ENCODE measurements around the gene VCX3B.
"Not testable (repeated sequence)": the region's sequence is repeated elsewhere in the genome, so short reads cannot be mapped to it uniquely, and the experiment has no call there.

- not testable (repeated sequence) for TF ChIP-seq EZH2 (IDR thresholded peaks at IDR 0.05; ENCODE audit: low read depth, low read length, severe bottlenecking); HDAC2 (IDR thresholded peaks at IDR 0.05; ENCODE audit: borderline replicate concordance in 1 of 2, low read depth in 2 of 2, low read length in 2 of 2); POLR2AphosphoS5 (IDR thresholded peaks at IDR 0.05; ENCODE audit: low read depth, low read length); TCF12 (IDR thresholded peaks at IDR 0.05; ENCODE audit: low read depth, low read length); CTCF (IDR thresholded peaks at IDR 0.05; ENCODE audit: control extremely low read depth in 1 of 3, insufficient read depth in 1 of 3, low read depth in 1 of 3, low read length in 3 of 3); ATF2 (IDR thresholded peaks at IDR 0.05; ENCODE audit: low read length); POLR2A (IDR thresholded peaks at IDR 0.05; ENCODE audit: control extremely low read depth in 1 of 2, low read depth in 2 of 2, low read length in 2 of 2); PHF8 (conservative IDR thresholded peaks at IDR 0.05; ENCODE audit: low read depth, low read length); CHD2 (IDR thresholded peaks at IDR 0.05; ENCODE audit: low read length)
Observed at GRCh38 chrX:8464530-8464929, at the start of gene VCX3B.
